NCI-H2227 (cell line): ENCODE data around the gene LDLR.
A peak's percentile ranks its signal among the peaks of the same experiment; 100 is the strongest.

Experiments
- DNase-seq: peaks from one replicate; lab custom pipeline; 2025; ENCODE audit not compliant: unreplicated experiment; lab: John Stamatoyannopoulos, UW

The LDLR gene

DNA sequence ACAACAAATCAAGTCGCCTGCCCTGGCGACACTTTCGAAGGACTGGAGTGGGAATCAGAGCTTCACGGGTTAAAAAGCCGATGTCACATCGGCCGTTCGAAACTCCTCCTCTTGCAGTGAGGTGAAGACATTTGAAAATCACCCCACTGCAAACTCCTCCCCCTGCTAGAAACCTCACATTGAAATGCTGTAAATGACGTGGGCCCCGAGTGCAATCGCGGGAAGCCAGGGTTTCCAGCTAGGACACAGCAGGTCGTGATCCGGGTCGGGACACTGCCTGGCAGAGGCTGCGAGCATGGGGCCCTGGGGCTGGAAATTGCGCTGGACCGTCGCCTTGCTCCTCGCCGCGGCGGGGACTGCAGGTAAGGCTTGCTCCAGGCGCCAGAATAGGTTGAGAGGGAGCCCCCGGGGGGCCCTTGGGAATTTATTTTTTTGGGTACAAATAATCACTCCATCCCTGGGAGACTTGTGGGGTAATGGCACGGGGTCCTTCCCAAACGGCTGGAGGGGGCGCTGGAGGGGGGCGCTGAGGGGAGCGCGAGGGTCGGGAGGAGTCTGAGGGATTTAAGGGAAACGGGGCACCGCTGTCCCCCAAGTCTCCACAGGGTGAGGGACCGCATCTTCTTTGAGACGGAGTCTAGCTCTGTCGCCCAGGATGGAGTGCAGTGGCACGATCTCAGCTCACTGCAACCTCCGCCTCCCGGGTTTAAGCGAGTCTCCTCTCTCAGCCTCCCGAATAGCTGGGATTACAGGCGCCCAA lies at the start of gene LDLR:
Gene LDLR, plus strand, starts transcription at position 210 of the 760 bp plus-strand sequence. Its CDS starts 86 bp downstream, at position 296.
- DNase-seq, result peak; percentile 87

DNA sequence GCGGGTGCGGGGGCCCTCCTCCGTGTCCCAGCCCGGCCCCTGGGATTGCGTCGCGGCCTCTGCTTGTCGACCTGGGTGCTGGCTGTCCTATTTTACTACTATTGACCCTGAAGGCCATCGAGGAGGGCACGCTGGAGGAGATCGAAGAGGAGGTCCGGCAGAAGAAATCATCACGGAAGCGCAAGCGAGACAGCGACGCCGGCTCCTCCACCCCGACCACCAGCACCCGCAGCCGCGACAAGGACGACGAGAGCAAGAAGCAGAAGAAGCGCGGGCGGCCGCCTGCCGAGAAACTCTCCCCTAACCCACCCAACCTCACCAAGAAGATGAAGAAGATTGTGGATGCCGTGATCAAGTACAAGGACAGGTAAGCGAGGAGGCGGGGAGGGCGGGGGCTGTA lies 48.1 kb upstream of the LDLR start:
- no peak for DNase-seq

DNA sequence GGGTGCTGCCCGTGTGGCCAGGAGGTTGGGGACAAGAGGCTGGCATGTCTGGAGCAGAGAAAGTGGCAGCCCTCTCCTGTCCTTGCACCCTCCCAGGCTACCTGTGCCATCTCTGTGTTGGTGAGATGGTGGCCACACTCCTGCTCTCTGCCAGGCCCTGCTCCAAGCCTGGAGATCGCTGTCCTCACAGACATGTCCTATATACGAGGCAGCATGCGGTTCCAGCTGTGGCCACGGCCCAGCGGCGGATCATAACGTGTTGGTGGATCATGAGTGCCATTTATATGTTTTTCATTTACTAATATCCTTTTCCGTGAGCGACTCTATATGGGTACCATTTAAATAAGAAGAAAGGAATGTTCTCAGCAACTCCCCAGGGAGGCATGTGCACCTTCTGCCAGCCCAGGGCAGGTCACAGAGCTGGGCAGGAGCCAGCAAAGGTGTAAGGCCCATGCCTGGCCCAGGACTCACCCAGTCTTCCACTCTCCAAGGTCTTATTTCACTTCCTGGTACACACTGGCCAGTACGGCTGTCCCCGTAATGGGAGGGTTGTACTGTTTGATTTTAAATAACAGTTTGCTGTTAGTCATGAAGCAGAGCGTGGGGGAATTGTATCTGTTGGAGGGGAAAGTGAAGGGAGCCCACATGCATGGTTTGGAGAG lies 47.2 kb upstream of the LDLR start:
- no peak for DNase-seq

DNA sequence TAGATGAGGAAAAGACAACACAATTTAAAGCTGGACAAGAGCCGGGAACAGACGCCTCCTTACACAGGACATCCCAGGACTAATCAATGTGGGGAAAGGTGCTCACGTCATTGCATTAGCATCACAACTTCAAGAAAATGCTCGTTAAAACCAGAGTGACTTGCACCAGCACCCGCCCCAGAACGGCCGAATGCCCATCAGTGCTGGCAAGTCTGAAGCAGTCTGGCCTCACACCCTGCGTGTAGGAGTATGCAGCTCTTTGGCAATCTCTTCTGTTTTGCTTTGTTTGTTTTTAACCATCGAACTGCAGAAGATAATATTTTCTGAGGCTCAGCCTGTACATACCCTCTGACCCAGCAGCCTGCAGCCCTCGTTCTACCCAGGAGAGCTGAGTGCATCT lies 44.8 kb upstream of the LDLR start:
- no peak for DNase-seq

DNA sequence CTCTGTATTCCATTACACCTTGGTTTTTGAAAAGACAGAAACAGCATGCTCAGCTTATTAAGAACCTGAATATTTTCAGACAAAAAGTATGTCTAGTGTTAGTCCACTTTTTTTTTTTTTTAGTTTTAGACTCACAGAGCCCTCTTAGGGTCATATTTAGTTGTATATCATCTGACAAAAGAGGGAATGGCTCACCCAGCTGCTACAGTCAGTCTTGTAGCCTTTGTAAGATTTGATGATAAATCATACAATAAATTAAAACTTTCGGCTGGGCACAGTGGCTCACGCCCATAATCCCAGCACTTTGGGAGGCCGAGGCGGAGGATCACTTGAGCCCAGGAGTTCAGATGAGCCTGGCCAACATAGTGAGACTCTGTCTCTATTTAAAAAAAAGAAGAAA lies 43.7 kb upstream of the LDLR start:
- no peak for DNase-seq

DNA sequence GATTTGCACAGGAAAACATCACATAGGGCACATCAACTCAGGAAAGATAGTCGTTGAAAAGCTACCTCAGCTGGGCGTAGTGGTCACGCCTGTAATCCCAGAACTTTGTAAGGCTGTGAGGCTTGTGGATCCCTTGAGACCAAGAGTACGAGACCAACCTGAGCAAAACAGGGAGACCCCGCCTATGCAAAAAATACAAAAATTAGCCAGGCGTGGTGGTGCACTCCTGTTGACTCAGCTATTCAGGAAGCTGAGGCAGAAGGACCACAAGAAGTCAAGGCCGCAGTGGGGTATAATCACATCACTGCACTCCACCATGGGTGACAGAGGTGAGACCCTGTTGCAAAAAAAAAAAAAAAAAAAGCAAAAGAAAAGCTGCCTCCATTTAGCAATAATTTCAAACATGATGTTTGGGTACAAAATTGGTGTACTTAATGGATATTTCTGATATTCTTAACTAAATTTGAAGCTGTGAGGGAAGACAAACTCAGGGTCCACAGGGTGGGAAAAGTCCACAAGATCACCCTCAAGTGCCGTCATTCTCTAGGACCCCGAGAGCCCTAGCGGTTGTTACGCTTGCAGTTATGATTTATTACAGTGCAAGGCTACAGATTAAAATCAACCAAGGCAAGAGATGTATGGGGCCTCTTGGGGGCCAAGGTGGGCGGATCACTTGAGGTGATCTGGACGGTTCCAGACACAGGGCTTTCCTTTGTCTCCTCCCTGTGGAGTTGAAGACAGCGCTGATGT lies 42.5 kb upstream of the LDLR start:
- DNase-seq, result no peak

DNA sequence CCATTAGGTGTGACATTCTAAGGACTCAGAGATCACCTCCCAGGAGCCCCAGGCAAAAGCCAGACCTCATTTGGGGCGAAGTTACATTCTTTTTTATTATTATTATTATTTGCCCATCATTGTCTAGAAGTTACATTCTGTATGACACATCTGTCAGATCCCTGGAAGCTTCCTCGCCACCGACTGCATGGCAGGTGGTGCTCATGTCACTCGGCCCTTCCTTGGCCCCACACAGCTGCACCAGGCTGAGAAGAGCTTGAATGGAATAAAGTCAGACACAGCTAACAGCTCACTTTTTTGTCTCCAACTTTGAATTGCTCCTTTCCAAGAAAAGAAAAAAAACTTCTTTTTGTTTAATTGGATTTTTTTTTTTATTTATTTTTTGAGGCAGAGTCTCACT lies 41.4 kb upstream of the LDLR start:
- DNase-seq, result no peak

DNA sequence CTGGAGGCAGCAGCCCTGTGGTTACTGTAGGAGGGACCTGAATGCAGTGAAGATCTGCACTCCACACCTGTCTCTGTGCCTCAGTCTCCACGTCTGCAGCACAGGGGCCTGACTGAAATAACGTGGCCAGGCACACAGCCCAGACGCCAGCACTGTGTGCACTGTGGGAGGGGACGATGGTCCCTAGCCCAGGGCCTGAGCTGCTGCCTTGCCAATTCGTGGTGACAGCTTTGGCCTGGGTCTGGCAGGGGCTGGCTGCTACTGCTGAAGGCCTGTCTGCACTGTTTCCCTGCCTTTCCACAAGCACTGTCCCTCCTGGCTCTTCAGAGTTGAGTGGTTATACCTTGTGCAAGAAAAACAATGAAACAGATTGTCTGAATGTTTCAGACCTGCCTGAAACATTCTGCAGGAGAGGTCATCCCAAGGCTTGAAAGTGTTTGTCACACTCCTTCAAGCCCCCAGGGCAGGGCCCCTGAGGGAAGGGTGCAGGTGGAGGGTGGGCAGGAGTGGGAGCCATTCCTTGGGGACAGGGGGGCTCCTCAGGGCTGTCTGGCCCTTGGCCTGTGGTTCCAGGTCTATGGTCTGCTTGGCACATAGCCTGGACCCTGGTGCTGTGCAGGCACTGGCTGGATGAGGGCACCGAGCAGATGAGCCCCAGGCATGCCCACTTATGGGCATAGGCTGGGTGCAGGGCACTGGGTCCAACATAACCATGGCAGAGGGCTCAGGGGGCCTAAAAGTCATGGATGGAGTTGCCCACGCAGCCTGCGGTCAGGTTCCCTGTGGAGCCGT lies 38.7 kb upstream of the LDLR start:
- no peak for DNase-seq

DNA sequence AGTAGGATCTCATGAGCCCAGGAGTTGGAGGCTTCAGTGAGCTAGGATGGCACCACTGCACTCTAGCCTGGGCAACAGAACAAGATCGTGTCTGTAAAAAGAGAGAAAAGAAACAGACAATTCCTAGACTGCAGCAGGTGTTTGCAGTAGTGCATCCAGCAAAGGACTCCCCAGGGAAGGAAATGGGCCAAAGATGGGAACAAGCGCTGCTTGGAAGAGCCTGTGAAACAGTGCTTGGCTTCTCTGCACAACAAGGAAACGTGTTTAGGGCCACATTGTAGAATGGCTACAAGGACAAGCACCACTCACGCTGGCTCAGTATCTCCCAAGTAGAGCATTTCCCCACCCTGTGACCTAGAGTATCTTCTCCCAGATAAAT lies 35.5 kb upstream of the LDLR start:
- no peak for DNase-seq

DNA sequence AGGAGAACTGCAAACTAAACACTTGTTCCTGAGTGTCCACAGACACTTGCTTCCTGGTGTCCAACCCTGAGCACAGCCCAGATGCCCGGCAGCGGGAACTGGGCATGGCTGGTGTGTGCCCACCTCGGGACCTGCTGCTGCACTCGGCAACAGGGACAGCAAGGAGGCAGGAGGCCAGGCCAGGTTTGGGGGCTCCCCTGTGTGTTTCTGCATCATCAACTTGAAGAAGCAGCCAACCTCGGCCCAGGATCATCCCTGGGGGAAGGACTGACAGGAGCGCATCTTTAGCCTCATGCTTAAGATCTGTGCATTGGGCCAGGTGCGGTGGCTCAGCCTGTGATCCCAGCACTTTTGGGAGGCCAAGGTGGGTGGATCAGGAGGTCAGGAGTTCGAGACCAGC lies 35.1 kb upstream of the LDLR start:
- DNase-seq, result no peak

DNA sequence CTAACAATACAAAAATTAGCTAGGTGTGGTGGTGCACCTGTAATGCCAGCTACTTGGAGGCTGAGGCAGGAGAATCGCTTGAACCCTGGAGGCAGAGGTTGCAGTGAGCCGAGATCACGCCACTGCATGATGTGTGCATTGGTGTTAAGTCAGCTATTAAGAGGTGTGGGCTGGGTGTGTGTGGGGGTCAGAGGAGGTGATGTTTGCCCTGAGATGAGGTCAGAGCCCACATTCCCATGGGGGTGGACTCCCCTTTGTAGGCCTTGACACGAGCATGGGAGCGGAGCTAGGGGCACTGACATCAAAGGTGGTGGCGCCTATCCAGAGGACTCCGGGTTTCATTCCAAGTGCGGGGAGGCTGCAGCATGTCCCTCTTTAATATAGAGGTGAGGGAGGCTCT lies 34.6 kb upstream of the LDLR start:
- no peak for DNase-seq

DNA sequence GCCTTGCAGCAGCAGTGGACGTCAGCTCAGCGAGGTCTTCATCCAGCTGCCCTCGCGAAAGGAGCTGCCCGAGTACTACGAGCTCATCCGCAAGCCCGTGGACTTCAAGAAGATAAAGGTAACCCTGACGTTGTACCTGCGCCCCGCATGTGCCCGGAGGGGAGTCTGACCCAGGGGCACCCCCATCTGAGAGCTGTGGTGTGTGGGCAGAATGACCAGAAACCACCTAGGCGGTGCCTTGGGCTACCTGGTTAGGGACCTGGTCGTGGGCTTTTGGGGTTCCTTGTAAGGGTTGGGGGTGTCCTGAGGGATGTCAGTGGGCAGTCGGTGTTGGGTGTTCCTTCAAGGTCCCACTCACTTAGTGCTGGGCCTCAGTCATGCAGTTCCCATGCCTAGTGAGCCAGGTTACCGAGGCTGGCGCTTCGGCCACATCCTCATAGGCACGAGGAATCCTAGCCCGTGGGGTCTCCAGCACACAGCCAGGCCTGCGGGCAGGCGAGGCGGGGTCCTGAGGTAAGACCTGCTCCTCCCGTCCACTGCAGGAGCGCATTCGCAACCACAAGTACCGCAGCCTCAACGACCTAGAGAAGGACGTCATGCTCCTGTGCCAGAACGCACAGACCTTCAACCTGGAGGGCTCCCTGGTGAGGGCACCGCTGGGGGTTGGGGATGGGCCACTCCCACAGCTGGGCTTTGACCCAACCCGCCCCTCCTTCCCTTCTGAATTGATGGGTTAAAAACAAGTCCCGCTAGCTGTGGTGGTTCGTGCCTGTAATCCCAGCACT lies 30.8 kb upstream of the LDLR start:
- no peak for DNase-seq

DNA sequence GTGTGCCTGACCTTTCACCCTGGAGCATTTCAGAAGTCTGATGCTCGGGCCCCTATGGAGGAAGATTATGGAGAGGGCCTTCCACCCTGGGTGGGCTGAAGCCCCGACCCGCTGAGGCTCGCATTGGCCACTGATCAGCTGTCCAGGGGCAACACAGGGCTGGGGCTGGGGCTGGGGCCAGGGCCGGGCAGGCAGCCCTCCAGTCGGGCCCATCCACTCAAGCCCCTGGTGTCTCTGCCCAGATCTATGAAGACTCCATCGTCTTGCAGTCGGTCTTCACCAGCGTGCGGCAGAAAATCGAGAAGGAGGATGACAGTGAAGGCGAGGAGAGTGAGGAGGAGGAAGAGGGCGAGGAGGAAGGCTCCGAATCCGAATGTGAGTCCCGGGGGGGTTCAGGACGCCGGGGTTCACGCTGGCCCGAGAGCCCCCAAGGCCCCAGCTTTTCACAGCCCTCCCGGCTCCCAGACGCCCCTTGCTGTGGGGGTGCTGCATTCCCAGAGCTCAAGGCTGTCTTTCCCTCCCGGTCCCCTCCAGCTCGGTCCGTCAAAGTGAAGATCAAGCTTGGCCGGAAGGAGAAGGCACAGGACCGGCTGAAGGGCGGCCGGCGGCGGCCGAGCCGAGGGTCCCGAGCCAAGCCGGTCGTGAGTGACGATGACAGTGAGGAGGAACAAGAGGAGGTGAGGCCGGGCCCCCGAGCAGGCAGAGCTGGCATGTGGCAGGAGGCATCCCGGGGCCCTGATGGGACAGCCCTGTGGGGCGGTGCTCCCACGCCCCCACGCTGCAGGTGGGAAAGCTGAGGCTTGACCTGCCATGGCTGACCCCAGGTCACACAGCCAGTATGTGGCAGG lies 29.5 kb upstream of the LDLR start:
- DNase-seq, result no peak

DNA sequence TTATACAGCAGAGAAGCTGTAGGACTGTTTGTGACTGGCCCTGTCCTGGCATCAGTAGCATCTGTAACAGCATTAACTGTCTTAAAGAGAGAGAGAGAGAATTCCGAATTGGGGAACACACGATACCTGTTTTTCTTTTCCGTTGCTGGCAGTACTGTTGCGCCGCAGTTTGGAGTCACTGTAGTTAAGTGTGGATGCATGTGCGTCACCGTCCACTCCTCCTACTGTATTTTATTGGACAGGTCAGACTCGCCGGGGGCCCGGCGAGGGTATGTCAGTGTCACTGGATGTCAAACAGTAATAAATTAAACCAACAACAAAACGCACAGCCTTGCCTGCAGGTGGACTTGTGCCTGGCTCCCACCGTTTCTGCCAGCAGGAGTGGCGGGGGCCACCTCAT lies 27.3 kb upstream of the LDLR start:
- DNase-seq, result no peak

DNA sequence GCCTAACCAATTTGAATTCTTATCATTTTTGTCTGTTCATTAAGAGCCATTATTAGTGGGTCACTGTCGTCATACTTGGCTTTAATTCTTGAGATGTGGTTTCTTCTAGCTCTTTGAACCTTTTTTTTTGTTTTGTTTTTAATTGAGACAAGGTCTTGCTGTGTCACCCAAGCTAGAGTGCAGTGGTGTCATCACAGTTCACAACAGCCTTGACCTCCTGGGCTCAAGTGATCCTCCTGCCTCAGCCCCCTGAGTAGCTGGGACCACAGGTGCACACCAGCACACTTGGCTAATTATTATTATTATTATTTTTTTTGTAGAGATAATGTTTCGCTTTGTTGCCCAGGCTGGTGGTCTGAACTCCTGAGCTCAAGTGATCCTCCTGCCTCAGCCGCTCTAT lies 25.8 kb upstream of the LDLR start:
- DNase-seq, result no peak

DNA sequence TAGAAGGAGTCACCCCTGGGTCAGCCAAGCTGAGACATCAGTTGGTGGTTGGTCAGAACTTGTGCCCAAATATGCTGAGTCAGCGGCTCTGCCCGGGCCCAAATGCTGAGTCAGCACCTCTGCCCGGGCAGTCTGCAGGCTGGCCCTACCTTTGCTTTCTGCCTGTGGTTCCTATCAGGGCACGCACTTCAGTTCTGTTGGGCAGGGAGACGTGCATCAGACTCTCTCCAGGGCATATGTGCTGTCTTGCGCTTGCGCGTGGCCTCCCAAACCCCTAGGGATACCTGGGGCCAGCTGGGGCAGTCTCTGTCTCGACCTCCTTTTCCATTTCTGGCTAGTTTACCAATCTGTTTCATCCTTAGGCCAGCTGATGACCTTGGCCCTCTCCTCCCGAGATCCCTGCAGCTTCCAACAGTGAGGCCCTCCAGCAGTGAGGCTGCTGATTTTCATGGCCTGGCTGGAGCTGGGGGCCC lies 24.4 kb upstream of the LDLR start:
- no peak for DNase-seq

DNA sequence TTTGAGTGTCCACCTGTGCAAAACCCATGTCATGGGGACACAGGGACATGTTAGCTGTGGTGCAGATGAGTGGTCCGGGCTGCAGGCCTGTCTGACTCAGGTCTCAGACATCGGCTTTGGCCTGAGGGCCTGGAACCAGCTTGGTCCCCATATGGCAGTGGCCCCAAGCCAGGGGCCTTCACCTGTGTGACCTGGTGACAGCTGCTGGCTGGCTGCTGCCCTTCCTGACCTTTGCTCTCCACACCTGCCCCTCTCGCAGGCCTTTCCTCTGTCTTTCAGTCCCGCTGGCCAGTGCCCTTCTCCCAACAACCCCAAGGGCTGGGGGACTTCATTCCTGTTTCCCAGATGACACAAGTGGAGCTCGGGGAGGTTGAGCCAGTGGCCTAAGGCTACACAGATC lies 22.9 kb upstream of the LDLR start:
- no peak for DNase-seq

DNA sequence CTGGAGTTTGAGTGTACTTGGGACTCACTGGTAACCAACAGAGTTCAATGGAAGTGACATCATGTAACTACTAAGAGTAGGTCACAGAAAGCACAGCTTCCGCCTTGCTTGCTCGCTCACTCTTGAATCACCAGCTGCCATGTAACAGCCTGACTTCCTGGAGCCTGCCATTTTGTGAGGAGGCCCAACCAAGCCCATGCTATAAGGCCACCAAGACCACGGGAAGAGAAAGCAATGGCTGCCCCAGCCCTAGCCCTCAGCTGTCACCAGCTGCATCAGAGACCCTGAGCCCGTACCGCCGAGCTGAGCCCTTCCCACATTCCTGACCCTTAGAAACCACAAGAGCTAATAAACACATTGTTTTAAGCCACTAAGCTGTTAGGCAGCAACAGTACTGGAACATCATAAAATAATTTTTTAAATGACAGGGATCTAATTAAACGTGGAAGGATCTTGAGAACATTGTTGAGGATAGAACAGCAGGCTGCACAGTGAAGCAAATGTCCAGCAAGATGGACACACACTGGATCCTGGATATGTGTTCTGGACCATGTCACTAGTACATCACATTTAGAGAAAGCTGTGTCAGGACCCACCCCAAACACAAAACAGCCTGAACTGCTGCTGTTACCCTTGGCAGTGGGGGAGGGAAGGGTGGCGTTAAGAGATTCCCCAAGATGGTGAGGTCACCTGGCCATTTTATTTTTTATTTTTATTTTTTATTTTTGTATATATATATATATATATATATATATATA lies 21.7 kb upstream of the LDLR start:
- DNase-seq, result no peak

DNA sequence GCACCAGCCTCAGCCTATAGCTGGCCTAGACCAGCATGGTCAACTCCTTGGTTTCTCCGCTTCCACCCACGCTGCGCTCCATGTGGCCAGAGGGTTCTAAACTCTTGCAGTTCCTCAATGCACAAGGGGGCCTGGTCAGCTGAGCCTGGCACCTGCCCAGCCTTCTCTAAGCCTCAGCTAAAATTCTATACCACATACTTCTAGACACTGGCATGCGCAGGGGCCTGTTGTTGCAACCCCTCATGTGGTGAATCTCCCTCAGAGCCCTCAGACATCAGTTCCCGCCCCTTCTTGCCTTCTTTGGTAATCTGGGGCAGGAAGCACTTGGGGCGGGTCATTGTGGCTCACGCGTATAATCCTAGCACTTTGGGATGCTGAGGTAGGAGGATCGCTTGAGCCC lies 19.7 kb upstream of the LDLR start:
- DNase-seq, result no peak
